GM20000 (cell line): ENCODE measurements around the gene ADCK2.
"Not testable (repeated sequence)": the region's sequence is repeated elsewhere in the genome, so short reads cannot be mapped to it uniquely, and the experiment has no call there.

ENCODE experiments used
- DNase-seq: peaks from one replicate; pipeline ENCODE4 v3.0.0; 2012; ENCODE audit warnings: low spot score
- CTCF ChIP-seq: IDR thresholded peaks from 2 replicates; pipeline ENCODE4 v1.5.1; 2012; ENCODE audit warnings: mild to moderate bottlenecking, control low read depth; ENCODE audit errors: extremely low read depth, missing control alignments

ADCK2 gene

GRCh38 chr7:140672382-140673062 lies at the start of gene ADCK2:
Gene ADCK2 (plus strand): TSS chr7:140672945. CDS start chr7:140673331, 386 bp downstream.
- DNase-seq = peak; percentile 96
- no peak for TF ChIP-seq CTCF

GRCh38 chr7:140623980-140624379 lies 48.8 kb upstream of the ADCK2 start:
- no peak for TF ChIP-seq CTCF
- DNase-seq = no peak

GRCh38 chr7:140624392-140625191 lies 48.2 kb upstream of the ADCK2 start:
- no peak for TF ChIP-seq CTCF
- no peak for DNase-seq

GRCh38 chr7:140625192-140625558 lies 47.6 kb upstream of the ADCK2 start:
- DNase-seq = not testable (repeated sequence)

- DNase-seq = no peak
- no peak for TF ChIP-seq CTCF
Measured at GRCh38 chr7:140625908-140626868, 46.6 kb upstream of the ADCK2 start.

GRCh38 chr7:140631021-140631420 lies 41.7 kb upstream of the ADCK2 start:
- TF ChIP-seq CTCF = no peak
- DNase-seq = no peak

- no peak for DNase-seq
- TF ChIP-seq CTCF = no peak
Measured at GRCh38 chr7:140631602-140632001, 41.1 kb upstream of the ADCK2 start.
